ENCODE results near the gene FBN3.

Gene FBN3

DNA sequence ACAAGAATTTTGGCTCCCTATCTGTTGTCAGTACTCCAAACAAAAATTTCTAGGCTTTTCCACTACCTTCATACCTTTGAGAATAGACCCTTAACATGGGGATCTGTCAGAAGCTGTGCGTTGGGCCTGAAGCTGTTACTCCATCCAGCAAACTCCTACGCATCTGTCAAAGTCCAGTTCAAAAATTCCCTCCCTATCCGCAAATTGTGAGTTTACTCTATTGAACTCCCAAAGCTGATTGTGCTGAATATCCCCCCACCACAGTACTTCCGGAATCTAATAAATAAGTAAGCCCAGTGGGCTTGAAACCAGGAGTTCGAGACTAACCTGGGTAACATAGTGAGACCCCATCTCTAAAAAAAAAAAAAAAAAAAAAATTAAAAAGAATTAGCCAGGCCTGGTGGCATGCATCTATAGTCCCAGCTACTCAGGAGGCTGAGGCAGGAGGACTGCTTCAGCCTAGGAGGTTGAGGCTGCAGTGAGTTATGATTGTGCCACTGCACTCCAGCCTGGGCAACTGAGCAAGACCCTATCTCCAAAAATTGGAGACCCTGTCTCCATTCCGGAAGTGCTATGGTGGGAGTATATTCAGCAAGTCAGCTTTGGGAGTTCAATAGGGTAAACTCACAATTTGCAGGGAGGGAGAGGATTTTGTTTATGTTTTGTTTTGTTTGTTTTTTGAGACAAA, 930 bp upstream of the FBN3 start:
- no peak for DNase-seq (ENCODE audit: low read depth, low spot score)
- H3K4me3 ChIP-seq (ENCODE audit: low read length): no peak overlapping the region

DNA sequence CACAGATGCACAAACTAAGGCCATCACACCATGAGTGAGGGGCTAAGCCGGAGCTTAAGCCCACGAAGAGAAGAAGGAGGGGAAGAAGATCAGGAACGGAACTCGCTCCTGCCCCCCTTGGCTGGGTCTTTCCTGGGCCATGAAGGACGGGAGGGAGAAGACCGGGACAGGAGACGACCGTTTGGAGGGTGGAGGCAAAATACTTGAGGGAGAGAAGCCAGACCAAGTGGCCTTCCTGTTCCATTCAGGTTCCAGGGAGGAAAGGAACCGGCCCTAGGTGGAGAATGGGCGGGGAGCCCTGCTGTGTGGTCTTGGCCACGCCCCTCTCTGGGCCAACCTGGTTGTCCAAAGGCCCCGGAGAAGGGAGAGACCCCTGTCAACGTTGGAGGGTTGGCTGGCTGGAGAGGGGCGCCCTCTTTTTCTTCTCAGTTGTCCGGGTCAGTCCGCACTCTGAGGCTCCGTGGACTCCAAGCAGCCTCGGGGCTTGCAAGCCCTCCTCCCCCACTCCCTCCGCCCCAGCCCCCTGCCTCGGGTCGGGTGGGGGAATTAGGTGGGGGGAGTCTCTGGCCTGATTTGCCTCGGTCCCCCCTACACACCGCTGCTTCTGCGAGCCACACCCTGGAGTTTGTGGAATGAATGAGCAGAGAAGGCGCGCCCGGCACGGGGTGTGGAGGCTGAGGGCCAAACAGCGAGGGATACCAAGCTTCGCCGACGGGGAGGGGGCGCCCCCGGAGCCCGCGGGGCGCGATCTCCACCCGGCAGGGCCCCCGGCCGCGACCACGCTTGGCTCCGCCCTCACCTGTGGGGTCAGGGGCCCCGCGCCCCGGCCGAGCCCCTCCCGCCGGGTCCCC, 757 bp downstream of the FBN3 start:
- no peak for DNase-seq (ENCODE audit: low read depth, low spot score)
- H3K4me3 ChIP-seq (ENCODE audit: low read length): no peak overlapping the region

DNA sequence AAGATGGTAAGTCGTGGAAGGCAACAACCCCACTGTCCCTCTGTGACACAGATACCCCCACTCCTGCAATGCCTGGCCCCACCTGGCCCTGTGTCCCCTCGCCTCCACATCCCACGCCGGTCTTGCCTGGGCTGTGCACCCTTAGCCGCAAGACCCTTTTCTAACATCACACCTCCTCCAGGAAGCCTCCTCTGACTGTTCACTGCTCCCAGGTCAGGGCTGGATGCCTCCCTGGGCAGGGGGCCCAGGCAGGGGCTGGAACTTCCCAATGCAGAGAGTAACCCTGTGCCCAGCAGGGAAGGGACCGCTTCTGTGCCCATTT, 1.3 kb downstream of the FBN3 start:
- H3K4me3 ChIP-seq (ENCODE audit: low read length): no peak overlapping the region
- DNase-seq (ENCODE audit: low read depth, low spot score): no peak

DNA sequence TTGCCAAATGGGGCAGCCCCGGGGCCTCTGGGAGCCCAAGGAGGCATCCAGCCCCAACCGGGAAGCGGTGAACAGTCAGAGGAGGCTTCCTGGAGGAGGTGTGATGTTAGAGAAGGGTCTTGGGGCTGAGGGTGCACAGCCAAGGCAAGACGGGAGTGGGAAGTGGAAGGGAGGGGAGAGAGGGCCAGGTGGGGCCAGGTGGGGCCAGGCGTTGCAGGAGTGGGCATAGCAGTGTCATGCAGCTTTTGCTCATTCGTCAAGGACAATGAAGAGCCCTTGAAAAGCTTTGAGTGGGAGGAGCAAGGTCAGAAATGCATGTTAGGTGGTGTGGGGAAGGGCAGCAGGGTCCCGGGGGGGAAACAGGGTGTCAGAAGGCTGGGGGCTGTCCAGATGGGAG, 1.8 kb downstream of the FBN3 start:
- no peak overlapping the region for H3K4me3 ChIP-seq (ENCODE audit: low read length)
- no peak for DNase-seq (ENCODE audit: low read depth, low spot score)

DNA sequence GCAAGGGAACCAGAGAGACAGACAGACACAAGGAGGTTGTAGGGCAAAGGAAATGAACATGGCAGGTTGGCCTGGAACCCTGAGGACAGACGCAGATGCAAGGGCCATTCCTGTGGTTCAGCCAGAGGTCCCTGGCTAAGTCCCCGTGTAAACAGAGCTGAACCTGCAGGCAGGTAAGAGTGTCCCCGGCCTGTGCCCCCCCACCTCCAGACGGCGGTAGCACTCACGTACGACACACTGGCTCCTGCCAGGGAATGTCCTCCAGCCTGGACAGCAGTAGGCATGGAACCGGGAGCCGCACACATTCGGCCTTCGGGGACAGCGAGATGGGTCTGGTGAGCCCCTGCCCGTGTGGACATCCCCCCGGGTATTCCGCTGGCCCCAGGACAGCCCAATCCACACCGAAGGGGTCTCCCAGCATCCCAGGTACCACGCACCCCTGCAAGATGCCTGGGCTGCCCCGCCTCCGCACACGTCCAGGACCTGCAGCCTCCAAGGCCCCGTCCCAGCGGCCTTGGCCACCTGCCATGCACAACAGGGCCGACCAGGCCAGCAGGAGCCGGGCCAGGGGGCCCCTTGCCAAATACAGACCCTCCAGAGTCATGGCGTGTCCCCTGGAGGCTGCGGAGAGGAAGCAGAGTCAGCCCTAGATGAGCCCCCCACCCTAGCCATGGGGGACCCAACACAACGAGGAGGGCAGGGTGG, 2.4 kb downstream of the FBN3 start:
- DNase-seq (ENCODE audit: low read depth, low spot score): no peak
- H3K4me3 ChIP-seq (ENCODE audit: low read length): no peak overlapping the region

DNA sequence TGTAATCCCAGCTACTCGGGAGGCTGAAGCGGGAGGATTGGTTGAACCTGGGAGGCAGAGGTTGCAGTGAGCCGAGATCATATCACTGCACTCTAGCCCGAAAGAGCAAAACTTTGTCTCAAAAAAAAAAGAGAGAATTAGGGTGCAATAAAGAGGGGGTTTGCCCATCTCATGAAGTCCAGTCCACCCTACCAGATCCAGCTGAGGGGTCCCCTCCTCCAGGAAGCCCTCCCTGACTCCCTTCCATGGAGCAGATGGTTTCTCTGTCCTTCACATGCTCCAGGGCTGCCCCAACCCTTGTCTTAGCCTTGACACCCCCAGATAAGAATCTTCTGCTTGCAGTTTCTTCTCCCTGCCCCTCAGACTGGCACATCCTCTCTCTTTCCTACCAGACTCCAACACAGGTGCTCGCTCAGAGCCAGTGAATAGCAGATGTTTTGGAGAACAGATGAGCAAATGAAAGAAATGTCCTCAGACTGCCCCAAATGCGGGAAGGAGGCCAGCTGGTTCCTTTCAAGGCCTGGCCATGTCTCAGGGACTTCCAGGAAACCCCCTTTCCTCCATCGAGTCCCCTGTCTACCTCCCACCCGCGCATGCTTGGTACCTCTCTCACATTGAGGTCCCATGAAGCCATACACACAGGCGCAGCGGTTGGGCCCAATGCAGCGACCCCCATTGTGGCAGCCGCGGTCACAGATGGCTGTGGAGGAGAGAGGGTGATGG, 5.0 kb downstream of the FBN3 start:
- no peak for DNase-seq (ENCODE audit: low read depth, low spot score)
- no peak overlapping the region for H3K4me3 ChIP-seq (ENCODE audit: low read length)

DNA sequence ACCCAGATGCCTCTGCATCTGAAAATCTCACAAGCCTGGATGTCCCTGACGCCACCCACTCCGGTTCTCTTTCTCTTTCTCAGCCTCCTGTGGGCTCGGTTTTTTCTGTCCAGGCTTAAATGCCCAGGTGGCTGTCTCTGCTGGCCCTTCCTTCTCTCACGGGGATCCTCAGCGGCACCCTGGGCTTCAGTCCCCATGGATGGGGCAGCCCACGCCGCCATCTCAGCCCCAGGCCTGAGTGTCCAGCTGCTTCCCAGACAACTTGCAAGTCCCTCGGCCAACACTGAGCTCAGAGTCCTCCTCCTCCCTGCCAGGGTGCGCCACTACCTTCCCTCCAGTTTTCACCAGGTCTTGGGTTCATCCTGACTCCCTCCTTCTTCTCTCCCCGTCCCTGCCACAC, 6.4 kb downstream of the FBN3 start:
- no peak overlapping the region for H3K4me3 ChIP-seq (ENCODE audit: low read length)

DNA sequence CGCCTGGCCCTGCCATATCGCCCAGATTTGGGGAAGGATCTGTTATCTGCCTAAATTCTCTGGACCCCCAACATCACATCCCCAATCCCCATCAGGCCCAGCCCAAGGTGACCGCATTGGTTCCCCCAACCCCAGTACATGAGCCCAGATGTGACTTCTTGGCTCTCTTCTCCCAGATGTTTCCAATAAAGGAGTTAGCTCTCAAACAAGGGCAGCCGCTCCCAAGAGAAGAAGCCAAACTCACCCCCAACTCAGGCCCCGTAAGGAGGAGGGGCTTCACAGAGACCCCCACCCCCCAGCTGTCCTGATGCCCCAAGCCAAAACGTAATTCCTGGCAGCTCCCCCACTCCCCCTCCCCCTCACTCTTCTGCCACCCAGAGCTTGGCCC, 6.9 kb downstream of the FBN3 start:
- no peak overlapping the region for H3K4me3 ChIP-seq (ENCODE audit: low read length)
- no peak for DNase-seq (ENCODE audit: low read depth, low spot score)

More for the DNA sequence above, 6.4 kb downstream of the FBN3 start:
- DNase-seq (ENCODE audit: low read depth, low spot score): no peak

DNA sequence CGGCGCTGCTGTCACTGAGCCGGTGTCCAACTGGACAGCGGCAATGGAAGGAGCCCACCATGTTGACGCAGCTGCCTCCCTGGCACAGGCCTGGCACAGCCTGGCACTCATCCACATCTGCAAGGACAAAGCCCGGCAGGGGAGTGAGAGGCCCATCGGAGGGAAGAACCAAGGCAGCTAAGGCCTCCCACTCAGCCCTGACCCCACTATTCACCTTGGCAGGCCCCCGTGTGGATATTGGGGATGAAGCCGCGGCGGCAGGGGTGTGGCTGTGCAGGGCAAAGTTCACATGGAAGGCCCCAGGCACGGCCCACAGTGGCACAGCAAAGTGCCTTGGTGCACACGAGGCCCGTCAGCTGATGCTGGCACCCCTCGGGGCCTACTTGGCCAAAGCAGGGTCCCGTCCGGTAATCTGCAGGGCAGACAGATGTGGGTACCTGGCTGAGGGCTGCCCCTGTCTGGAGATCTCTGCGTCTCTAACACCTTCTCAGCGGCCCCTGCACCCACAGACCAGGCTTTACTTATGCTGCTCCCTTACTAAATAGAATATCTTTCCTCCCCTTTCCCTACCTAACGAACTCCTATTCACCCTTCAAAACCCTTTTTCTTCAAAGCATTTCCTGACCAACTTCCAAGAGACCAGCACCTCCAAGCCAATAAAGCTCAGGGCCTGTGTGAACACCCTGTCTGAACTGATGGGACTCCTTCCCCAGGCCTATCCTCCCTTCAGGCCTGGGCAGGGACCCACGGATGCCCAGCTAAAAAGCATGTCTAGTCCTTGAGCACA, 7.5 kb downstream of the FBN3 start:
- no peak for DNase-seq (ENCODE audit: low read depth, low spot score)

DNA sequence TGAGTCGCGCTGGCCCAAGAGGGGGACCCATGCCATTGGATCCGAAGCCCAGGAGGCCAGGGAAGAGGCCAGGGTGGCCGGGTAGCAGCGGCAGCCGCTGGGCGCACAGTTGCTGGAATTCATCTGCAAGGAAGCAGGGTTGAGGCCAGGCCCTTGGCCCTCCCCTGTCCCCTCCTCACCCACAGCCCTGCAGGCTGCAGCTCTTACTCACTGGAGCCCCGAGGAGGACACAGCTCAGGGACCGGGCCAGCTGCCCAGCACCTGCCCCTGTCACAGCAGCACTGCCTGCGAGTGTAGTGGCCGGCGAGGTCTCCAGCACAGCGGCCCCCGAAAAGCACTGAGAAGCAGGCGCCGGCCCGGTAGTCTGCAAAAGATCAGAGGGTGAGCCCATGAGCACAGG, 11.2 kb downstream of the FBN3 start:
- no peak for DNase-seq (ENCODE audit: low read depth, low spot score)
- no peak overlapping the region for H3K4me3 ChIP-seq (ENCODE audit: low read length)

More for the DNA sequence above, 7.5 kb downstream of the FBN3 start:
- H3K4me3 ChIP-seq (ENCODE audit: low read length): no peak overlapping the region

DNA sequence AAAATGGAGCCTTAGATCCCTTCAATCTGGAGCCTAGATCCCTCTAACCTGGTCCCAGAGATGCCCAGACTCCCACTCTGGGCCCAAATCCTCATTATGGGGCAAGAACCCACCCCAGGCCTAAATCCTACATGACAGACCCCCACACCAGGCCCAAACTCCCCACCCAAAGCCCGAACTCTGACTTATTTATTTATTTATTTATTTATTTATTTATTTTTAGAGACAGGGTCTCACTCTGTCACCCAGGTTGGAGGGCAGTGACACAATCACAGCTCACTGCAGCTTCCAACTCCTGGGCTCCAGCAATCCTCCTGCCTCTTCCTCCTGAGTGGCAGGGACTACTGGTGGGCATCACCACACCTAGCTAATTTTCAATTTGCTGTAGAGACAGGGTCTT, 12.0 kb downstream of the FBN3 start:
- no peak overlapping the region for H3K4me3 ChIP-seq (ENCODE audit: low read length)
- DNase-seq (ENCODE audit: low read depth, low spot score): no peak

DNA sequence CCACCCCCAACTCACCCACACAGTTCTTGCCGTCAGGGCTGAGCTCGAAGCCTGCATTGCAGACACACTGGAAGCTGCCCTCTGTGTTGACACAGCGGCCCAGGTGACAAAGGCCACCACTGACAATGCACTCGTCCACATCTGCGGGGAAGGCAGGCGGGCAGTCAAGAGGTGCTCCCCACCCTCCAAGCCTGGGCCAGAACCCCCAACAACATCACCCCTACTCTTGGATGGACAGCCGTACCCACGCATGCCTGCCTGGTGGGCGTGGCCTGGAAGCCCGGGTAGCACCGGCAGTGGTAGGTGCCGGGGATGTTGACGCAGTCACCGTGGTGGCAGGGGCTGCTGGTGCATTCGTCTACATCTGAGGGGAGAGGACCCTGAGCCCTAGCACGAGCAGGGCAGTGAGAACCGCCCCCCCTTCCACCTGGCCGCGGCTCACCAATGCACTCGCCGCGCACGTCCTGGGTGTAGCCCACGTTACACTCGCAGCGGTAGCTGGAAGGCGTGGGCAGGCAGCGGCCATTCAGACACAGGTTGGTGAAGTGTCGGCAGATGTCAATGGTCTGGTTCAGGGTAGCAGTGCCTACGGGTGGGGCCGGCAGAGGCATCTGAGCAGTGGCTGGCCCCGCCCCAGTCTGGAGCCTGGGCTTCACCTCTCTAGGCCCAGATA, 13.3 kb downstream of the FBN3 start:
- H3K4me3 ChIP-seq (ENCODE audit: low read length): no peak overlapping the region
- DNase-seq (ENCODE audit: low read depth, low spot score): no peak

DNA sequence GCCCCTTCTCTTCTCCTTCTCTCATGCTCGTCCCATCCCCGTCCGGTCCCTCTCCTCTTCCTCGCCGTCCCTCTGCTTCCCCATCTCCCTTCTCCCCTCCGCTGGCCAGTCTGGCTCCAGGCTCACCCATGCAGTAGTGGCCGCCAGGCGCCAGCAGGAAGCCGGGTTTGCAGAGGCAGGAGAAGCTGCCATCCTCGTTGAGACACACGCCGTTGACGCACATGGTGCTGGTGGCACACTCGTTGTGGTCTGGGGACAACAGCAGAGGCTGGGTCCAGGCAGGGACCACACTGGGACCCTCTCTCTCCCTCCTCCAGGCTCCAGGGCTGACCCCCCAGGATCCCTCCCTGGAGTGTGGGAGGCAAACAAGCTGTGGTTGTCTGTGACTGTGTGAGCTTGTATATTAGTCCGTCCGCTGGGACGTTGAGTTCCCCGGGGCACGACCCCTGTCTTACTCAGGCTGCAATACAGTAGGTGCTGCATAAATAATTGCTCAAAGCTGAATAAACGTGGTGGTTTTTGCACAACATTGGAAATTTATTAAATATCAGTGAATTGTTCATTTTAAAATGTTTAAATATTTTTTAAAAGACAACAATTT, 16.4 kb downstream of the FBN3 start:
- H3K4me3 ChIP-seq (ENCODE audit: low read length): no peak overlapping the region
- no peak for DNase-seq (ENCODE audit: low read depth, low spot score)

DNA sequence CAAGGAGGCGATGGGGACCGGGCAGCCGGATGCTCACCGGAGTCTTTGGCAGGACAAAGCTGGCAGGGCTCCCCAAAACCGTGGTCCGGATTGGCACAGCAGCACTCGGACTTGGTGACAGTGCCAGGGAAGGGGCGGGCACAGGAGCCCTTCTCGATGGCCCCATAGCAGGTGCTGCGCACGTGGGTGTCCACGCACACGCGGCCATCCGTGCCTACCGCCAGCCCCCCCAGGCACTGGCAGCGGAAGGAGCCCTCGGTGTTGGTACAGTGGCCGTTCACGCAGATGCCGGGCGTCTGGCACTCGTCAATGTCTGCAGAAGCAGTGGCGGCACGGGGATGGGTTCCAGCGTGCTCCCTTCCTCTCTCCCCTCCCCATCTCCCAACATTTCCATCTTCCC, 17.9 kb downstream of the FBN3 start:
- DNase-seq (ENCODE audit: low read depth, low spot score): no peak
- H3K4me3 ChIP-seq (ENCODE audit: low read length): no peak overlapping the region

DNA sequence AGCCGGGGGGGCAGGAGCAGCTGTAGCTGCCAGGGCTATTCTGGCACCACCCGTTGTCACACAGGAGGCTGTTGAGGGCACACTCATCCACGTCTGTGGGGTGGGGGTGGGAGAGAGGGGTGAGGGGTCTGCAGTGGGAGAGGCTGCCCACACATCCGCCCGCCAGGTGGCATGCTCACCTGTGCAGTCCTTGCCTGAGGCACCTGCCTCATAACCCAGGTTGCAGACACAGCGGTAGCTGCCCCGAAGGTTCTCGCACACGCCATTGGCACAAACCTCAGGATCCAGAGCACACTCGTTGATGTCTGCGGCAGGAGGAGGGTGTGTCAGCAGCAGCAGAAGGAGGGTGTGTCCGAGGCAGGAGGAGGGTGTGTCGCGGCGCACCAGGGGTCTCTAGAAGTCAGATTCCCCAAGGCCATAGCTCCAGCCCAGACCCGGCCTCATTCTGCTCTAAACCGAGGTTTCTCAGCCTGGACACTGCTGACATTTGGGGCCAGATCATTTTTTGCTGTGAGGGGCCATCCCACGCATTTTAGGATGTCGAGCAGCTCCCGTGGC, 20.3 kb downstream of the FBN3 start:
- H3K4me3 ChIP-seq (ENCODE audit: low read length): no peak overlapping the region
- DNase-seq (ENCODE audit: low read depth, low spot score): no peak

DNA sequence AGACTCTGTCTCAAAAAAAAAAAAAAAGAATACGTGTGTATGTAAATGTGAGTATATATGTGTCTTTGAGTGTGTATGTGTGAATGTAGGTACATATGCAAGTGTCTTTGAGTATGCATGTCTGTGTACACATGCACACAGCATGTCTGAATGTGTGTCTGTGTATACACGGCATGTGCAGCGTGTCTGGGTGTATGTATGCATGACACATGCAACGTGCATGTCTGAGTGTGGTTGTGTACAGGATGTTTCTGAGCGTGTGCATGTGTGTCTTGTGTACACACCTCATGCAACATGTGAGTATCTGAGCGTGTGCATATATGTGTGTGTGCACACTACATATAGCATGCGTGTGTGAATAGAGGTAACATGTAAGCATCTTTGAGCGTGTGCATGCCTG, 20.8 kb downstream of the FBN3 start:
- DNase-seq (ENCODE audit: low read depth, low spot score): no peak
- no peak overlapping the region for H3K4me3 ChIP-seq (ENCODE audit: low read length)

DNA sequence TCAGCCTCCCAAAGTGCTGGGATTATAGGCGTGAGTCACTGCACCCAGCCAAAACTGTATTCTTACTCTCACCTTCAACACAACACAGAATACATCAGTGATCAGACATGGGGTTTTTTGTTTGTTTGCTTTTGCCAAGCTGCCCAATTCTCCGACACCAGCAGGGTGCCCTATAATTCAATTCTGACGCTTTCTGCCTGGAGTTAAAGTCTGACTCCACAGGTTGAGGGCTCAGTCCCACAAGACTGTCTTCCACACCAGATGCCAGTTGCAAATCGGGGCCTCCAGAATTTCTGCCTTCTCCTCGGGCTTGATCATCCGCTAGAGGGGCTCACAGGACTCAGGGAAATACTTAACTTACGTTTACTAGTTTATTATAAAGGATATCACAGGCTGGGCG, 22.1 kb downstream of the FBN3 start:
- no peak overlapping the region for H3K4me3 ChIP-seq (ENCODE audit: low read length)
- DNase-seq (ENCODE audit: low read depth, low spot score): no peak

DNA sequence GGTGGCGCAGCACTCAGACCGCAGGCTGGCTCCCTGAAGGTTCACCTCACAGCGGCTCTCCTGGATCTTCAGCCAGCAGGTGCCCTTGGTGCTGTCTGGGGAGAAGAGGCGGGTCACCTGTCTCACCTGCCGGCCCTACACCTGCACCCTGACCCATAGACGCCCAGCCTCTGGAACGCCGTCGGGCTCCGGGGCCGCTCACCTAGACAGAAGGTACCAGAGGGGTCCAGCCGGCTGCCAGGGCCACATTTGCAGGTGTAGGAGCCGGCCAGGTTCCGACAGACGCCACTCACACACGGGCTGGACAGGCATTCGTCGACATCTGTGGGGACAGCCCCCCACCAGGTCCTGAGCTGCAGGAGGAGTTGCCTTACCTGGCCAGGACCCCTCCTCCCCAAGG, 22.9 kb downstream of the FBN3 start:
- H3K4me3 ChIP-seq (ENCODE audit: low read length): no peak overlapping the region
- DNase-seq (ENCODE audit: low read depth, low spot score): no peak
